Nephron progenitor cell (in vitro differentiated cells): Measurements from ENCODE around the gene NDC80.
A peak's percentile ranks its signal among the peaks of the same experiment; 100 is the strongest.

Experiments used
- DNase-seq: peaks from one replicate; pipeline ENCODE4 v3.0.0; 2021
- H3K27ac Mint-ChIP-seq: 2 replicates; pipeline ENCODE4 v1.8.0; 2021; ENCODE audit warnings: mild to moderate bottlenecking, moderate library complexity, mixed read lengths
- H3K27me3 Mint-ChIP-seq: 2 replicates; pipeline ENCODE4 v1.8.0; 2021; ENCODE audit warnings: mild to moderate bottlenecking, low read depth, mixed read lengths; ENCODE audit not compliant: poor library complexity
- H3K36me3 Mint-ChIP-seq: 2 replicates; pipeline ENCODE4 v1.8.0; 2021; ENCODE audit warnings: low read depth, mixed read lengths
- H3K4me1 Mint-ChIP-seq: 2 replicates; pipeline ENCODE4 v1.8.0; 2021; ENCODE audit warnings: mixed read lengths
- H3K4me3 Mint-ChIP-seq: 2 replicates; pipeline ENCODE4 v1.8.0; 2021; ENCODE audit warnings: mild to moderate bottlenecking, moderate library complexity, mixed read lengths
- H3K9me3 Mint-ChIP-seq: 2 replicates; pipeline ENCODE4 v1.8.0; 2021; ENCODE audit warnings: mild to moderate bottlenecking, moderate library complexity, mixed read lengths
- TF ChIP-seq, protein P1 (sequence below): fragments of 200-600 bp; sonication (generic); IDR thresholded peaks from 2 replicates; pipeline ENCODE4 v1.5.0; 2021; ENCODE audit warnings: antibody characterized with exemption

Gene NDC80

GRCh38 chr18:2590303-2590702 lies 18.9 kb downstream of the NDC80 start:
- Mint-ChIP-seq H3K4me3 (no peak overlapping the region), H3K9me3 (peaks cover 2% of the 10 kb centered on the region), H3K36me3 (peaks cover 71% of the 10 kb centered on the region), H3K27me3 (no peaks in the 10 kb centered on the region), H3K4me1 (no peaks in the 10 kb centered on the region), H3K27ac (peak overlapping the region; percentile 23)
- TF ChIP-seq, protein P1, sequence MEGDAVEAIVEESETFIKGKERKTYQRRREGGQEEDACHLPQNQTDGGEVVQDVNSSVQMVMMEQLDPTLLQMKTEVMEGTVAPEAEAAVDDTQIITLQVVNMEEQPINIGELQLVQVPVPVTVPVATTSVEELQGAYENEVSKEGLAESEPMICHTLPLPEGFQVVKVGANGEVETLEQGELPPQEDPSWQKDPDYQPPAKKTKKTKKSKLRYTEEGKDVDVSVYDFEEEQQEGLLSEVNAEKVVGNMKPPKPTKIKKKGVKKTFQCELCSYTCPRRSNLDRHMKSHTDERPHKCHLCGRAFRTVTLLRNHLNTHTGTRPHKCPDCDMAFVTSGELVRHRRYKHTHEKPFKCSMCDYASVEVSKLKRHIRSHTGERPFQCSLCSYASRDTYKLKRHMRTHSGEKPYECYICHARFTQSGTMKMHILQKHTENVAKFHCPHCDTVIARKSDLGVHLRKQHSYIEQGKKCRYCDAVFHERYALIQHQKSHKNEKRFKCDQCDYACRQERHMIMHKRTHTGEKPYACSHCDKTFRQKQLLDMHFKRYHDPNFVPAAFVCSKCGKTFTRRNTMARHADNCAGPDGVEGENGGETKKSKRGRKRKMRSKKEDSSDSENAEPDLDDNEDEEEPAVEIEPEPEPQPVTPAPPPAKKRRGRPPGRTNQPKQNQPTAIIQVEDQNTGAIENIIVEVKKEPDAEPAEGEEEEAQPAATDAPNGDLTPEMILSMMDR: no peak
- DNase-seq: no peak

GRCh38 chr18:2597639-2598038 lies 26.3 kb downstream of the NDC80 start:
- peaks cover 75% of the 10 kb centered on the region for H3K36me3 Mint-ChIP-seq
- no peaks in the 10 kb centered on the region for H3K4me1 Mint-ChIP-seq
- TF ChIP-seq, protein P1: no peak
- no peak for DNase-seq
- no peak overlapping the region for H3K27ac Mint-ChIP-seq
- H3K9me3 Mint-ChIP-seq: peaks cover 7% of the 10 kb centered on the region
- no peak overlapping the region for H3K4me3 Mint-ChIP-seq
- no peaks in the 10 kb centered on the region for H3K27me3 Mint-ChIP-seq

GRCh38 chr18:2602844-2603243 lies 31.5 kb downstream of the NDC80 start:
- DNase-seq: no peak
- TF ChIP-seq, protein P1: no peak
- H3K27ac Mint-ChIP-seq: no peak overlapping the region
- H3K4me3 Mint-ChIP-seq: no peak overlapping the region
- H3K4me1 Mint-ChIP-seq: no peaks in the 10 kb centered on the region
- no peaks in the 10 kb centered on the region for H3K27me3 Mint-ChIP-seq
- H3K36me3 Mint-ChIP-seq: peaks cover 50% of the 10 kb centered on the region
- no peaks in the 10 kb centered on the region for H3K9me3 Mint-ChIP-seq

DNA sequence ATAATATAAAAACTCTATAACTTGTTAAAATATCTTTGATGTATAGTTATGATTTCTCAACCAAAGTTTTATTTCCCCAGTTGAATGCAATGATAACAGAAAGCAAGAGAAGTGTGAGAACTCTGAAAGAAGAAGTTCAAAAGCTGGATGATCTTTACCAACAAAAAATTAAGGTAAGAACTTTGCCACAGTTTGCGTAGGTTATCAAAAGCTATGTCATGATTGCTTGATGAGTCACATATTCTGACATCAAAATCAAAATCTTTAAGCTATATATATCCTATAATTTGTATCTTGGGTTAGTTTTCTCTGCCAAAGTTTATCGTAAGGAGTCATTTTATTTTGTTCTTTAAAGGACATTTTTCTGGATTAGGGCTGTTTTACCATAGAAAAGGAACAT lies 35.0 kb downstream of the NDC80 start:
- Mint-ChIP-seq H3K36me3 (peaks cover 45% of the 10 kb centered on the region), H3K27me3 (no peaks in the 10 kb centered on the region), H3K4me1 (no peaks in the 10 kb centered on the region), H3K4me3 (no peak overlapping the region), H3K9me3 (no peaks in the 10 kb centered on the region), H3K27ac (no peak overlapping the region)
- TF ChIP-seq, protein P1: no peak
- DNase-seq: no peak

DNA sequence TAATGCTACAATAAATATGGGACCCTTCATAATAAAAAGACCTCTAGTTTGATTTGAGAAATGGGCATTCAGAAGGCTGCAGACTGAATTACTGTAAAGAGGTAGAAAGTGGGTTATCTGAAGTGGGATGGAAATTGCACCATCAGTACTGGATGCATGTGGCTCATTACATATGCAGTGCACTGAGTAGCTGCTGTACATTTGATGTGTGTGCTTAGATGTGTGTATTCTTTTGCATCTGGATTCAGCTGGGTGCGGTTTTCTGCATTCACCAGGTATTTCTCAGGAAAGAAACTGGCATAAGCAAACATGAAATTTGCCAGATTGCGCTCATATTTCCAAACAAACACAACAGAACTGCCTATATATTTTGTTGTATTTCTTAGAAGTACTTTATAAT lies 38.2 kb downstream of the NDC80 start:
- TF ChIP-seq, protein P1: no peak
- Mint-ChIP-seq H3K27ac (no peak overlapping the region), H3K4me1 (no peaks in the 10 kb centered on the region), H3K27me3 (no peaks in the 10 kb centered on the region), H3K36me3 (peaks cover 61% of the 10 kb centered on the region), H3K9me3 (no peaks in the 10 kb centered on the region), H3K4me3 (no peak overlapping the region)
- no peak for DNase-seq

- no peaks in the 10 kb centered on the region for H3K27me3 Mint-ChIP-seq
- H3K27ac Mint-ChIP-seq: no peak overlapping the region
- DNase-seq: no peak
- TF ChIP-seq, protein P1: no peak
- H3K9me3 Mint-ChIP-seq: no peaks in the 10 kb centered on the region
- peaks cover 65% of the 10 kb centered on the region for H3K36me3 Mint-ChIP-seq
- no peaks in the 10 kb centered on the region for H3K4me1 Mint-ChIP-seq
- H3K4me3 Mint-ChIP-seq: no peak overlapping the region
These were observed 39.2 kb downstream of the NDC80 start for GRCh38 chr18:2610549-2610948.
